Ishikawa (cell line): Measurements from ENCODE around the gene PIP4K2A.

Source experiments
- CREB1 ChIP-seq: IDR thresholded peaks from 2 replicates; pipeline ENCODE4 v1.6.1; 2012; ENCODE audit warnings: low read depth
- EP300 ChIP-seq: IDR thresholded peaks from 2 replicates; pipeline ENCODE4 v1.6.1; 2012; ENCODE audit warnings: borderline replicate concordance
- FOXM1 ChIP-seq: IDR thresholded peaks from 2 replicates; pipeline ENCODE4 v1.6.1; 2012; ENCODE audit warnings: low read depth, borderline replicate concordance
- RAD21 ChIP-seq: IDR thresholded peaks from 2 replicates; pipeline ENCODE4 v1.6.1; 2012; ENCODE audit warnings: low read depth
- REST ChIP-seq: IDR thresholded peaks from 2 replicates; pipeline ENCODE4 v1.6.1; 2012; ENCODE audit warnings: low read depth, mild to moderate bottlenecking
- TEAD4 ChIP-seq: IDR thresholded peaks from 2 replicates; pipeline ENCODE4 v1.6.1; 2012
- YY1 ChIP-seq: IDR thresholded peaks from 2 replicates; pipeline ENCODE4 v1.6.1; 2012; ENCODE audit warnings: low read depth

- TF ChIP-seq EP300 (no peak), RAD21 (no peak), REST (no peak), TEAD4 (no peak), FOXM1 (no peak), CREB1 (no peak), YY1 (no peak)
Observed at GRCh38 chr10:22534849-22535604, 179.4 kb downstream of the PIP4K2A start.
